GM20000 (cell line): ENCODE measurements around the gene ABCA10.

Source experiments
- DNase-seq: peaks from one replicate; pipeline ENCODE4 v3.0.0; 2012; ENCODE audit warnings: low spot score
- CTCF ChIP-seq: IDR thresholded peaks from 2 replicates; pipeline ENCODE4 v1.5.1; 2012; ENCODE audit warnings: mild to moderate bottlenecking, control low read depth; ENCODE audit errors: extremely low read depth, missing control alignments

ABCA10 gene

DNA sequence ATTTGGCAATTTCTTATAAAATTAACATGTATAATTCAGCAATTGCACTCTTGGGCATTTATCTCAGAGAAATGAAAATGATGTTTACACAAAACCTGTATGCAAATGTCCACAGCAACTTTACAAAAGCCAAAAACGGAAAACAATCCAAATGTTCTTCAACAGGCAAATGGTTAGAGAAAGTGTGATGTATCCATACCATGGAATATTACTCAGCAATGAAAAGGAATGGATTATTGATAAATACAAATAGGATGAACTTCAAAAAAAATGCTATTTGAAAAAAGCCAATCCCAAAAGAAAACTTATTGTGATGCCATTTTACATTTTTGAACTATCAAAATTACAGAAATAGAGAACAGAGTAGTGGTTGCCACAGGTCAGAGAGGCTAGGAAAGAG is 37.2 kb upstream of the ABCA10 start:
- no peak for TF ChIP-seq CTCF
- DNase-seq: no peak

DNA sequence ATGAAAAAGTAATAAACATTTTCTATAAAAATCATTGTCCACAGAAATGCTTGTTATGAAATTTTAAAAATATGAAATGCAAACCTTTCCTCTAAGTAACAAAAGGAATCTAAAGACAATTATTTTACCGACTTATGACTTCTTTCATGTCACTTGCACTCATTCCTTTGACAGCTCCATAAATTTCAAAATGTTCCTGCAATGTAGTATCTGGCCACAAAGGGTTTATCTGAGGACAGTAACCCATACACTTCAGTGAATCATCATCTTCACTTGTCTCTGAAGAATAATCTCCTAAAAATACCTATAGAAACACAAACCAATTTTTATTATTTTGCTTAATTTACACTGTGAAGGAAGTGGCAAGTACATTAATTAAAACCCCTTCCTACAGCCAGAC is 25.6 kb upstream of the ABCA10 start:
- no peak for TF ChIP-seq CTCF
- no peak for DNase-seq

- TF ChIP-seq CTCF: no peak
- DNase-seq: no peak
These were observed 22.0 kb upstream of the ABCA10 start for GRCh38 chr17:69250641-69251040.

- peak; percentile 27 for TF ChIP-seq CTCF
- peak; percentile 25 for DNase-seq
These were observed 18.2 kb upstream of the ABCA10 start for GRCh38 chr17:69246726-69247375.

DNA sequence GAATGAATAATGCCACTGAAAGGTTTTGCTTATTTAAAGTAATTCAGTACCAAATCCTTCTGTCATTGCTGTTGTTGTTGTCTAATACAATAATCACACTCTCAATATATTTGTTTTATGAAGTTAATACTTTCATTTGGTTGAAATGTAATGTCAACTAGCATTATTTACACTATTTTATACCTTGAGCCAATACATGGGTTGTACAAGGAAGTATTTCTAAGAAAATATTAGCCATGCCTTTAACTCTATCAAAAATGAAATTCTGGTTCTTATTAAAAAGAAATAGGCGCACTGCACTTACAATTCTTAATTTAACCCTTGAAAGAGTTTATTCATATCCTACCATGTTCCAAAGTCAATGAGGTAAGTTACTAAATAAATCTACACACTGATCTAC is 17.6 kb upstream of the ABCA10 start:
- TF ChIP-seq CTCF: no peak
- DNase-seq: no peak

GRCh38 chr17:69245617-69246016 is 17.0 kb upstream of the ABCA10 start:
- peak; percentile 7 for DNase-seq

More at GRCh38 chr17:69245617-69246016, 17.0 kb upstream of the ABCA10 start:
- no peak for TF ChIP-seq CTCF
